OCI-LY1 (cell line): ENCODE data around the gene BICDL2.

Experiments used
- H2AFZ ChIP-seq: fragments of 200-600 bp; sonication (generic), shearing (Covaris generic); 2 replicates; pipeline ENCODE4 v1.6.0; 2014; ENCODE audit warnings: antibody characterized with exemption, mild to moderate bottlenecking, low read length
- H3F3A ChIP-seq: fragments of 200-600 bp; sonication (generic), shearing (Covaris generic); 2 replicates; pipeline ENCODE4 v1.6.0; 2014; ENCODE audit warnings: mild to moderate bottlenecking, antibody characterized with exemption, low read length, moderate library complexity; ENCODE audit not compliant: insufficient read depth
- H3K27ac ChIP-seq: fragments of 200-600 bp; sonication (generic); 2 replicates; pipeline ENCODE4 v1.5.1; 2014; ENCODE audit warnings: low read length, mixed run types, mild to moderate bottlenecking, low read depth; ENCODE audit not compliant: poor library complexity, severe bottlenecking
- H3K27me3 ChIP-seq: fragments of 200-600 bp; sonication (generic); 2 replicates; pipeline ENCODE4 v1.6.0; 2014; ENCODE audit warnings: antibody characterized with exemption, mild to moderate bottlenecking, low read length, moderate library complexity; ENCODE audit not compliant: insufficient read depth
- H3K36me3 ChIP-seq: fragments of 200-600 bp; sonication (generic); 2 replicates; pipeline ENCODE4 v1.6.1; 2014; ENCODE audit warnings: mild to moderate bottlenecking, antibody characterized with exemption, low read length, moderate library complexity, mixed read lengths; ENCODE audit not compliant: insufficient read depth
- H3K4me1 ChIP-seq: fragments of 200-600 bp; sonication (generic); 2 replicates; pipeline ENCODE4 v1.5.1; 2014; ENCODE audit warnings: mild to moderate bottlenecking, low read length, moderate library complexity; ENCODE audit not compliant: insufficient read depth, severe bottlenecking
- H3K4me2 ChIP-seq: fragments of 200-600 bp; sonication (generic), shearing (Covaris generic); 2 replicates; pipeline ENCODE4 v1.6.1; 2014; ENCODE audit warnings: low read length
- H3K4me3 ChIP-seq: fragments of 200-600 bp; sonication (generic); 2 replicates; pipeline ENCODE4 v1.5.1; 2014; ENCODE audit warnings: low read length, low read depth, mild to moderate bottlenecking, mixed read lengths; ENCODE audit not compliant: poor library complexity, severe bottlenecking
- H3K79me2 ChIP-seq: fragments of 200-600 bp; shearing (Covaris generic); 2 replicates; pipeline ENCODE4 v1.6.1; 2016; ENCODE audit warnings: mixed run types, low read length, mixed read lengths; ENCODE audit not compliant: insufficient read depth
- H3K9ac ChIP-seq: fragments of 200-600 bp; sonication (generic), shearing (Covaris generic); 2 replicates; pipeline ENCODE4 v1.6.1; 2014; ENCODE audit warnings: mild to moderate bottlenecking, low read length, mixed read lengths
- H3K9me2 ChIP-seq: fragments of 200-600 bp; sonication (generic), shearing (Covaris generic); 2 replicates; pipeline ENCODE4 v1.6.1; 2014; ENCODE audit warnings: low read depth, mild to moderate bottlenecking, low read length, mixed read lengths
- H3K9me3 ChIP-seq: fragments of 200-600 bp; shearing (Covaris generic); 2 replicates; pipeline ENCODE4 v1.6.1; 2014; ENCODE audit warnings: low read length, mixed read lengths
- H4K20me1 ChIP-seq: fragments of 200-600 bp; sonication (generic), shearing (Covaris generic); 2 replicates; pipeline ENCODE4 v1.6.0; 2016; ENCODE audit warnings: mild to moderate bottlenecking, low read length; ENCODE audit not compliant: insufficient read depth
- EZH2 ChIP-seq: fragments of 200-600 bp; sonication (generic), shearing (Covaris generic); IDR thresholded peaks from 2 replicates; pipeline ENCODE4 v1.8.0; 2017; ENCODE audit warnings: borderline replicate concordance, mixed run types, mild to moderate bottlenecking, antibody characterized with exemption, low read length, moderate library complexity, mixed read lengths
- TF ChIP-seq, protein P1 (sequence below): fragments of 200-600 bp; sonication (generic), shearing (Covaris generic); IDR thresholded peaks from 2 replicates; pipeline ENCODE4 v1.5.1; 2017; ENCODE audit warnings: mild to moderate bottlenecking, antibody characterized with exemption, low read length, moderate library complexity, mixed read lengths

Gene BICDL2

DNA sequence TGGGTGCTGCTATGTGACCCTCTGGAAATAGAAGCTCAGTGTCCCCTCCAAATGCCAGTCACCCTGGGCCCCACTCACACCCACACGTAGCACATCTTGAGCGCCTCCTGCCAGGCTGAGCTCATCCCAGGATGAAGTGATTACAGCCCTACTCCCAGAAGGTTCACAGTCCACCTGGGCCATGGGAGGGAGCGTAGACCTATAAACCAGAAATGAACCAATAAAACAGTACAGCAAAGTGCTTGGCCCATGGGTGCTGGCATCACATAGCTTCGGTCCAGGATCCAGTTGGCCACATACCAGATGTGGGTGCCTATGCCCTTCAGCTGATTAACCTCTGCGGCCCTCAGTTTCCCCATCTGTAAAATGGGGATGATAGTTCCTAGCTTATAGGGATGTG lies 2.2 kb upstream of the BICDL2 start:
- Histone ChIP-seq H3K4me3 (no peak overlapping the region), H3K27ac (no peak overlapping the region), H3K36me3 (no peaks in the 10 kb centered on the region), H3K27me3 (peaks cover 10% of the 10 kb centered on the region), H3K9me2 (no peaks in the 10 kb centered on the region), H3F3A (no peaks in the 10 kb centered on the region), H3K4me2 (no peak overlapping the region), H3K9me3 (no peaks in the 10 kb centered on the region), H3K79me2 (no peaks in the 10 kb centered on the region), H4K20me1 (no peaks in the 10 kb centered on the region), H3K4me1 (no peaks in the 10 kb centered on the region), H3K9ac (no peak overlapping the region), H2AFZ (no peak overlapping the region)
- TF ChIP-seq EZH2: no peak
- TF ChIP-seq, protein P1, sequence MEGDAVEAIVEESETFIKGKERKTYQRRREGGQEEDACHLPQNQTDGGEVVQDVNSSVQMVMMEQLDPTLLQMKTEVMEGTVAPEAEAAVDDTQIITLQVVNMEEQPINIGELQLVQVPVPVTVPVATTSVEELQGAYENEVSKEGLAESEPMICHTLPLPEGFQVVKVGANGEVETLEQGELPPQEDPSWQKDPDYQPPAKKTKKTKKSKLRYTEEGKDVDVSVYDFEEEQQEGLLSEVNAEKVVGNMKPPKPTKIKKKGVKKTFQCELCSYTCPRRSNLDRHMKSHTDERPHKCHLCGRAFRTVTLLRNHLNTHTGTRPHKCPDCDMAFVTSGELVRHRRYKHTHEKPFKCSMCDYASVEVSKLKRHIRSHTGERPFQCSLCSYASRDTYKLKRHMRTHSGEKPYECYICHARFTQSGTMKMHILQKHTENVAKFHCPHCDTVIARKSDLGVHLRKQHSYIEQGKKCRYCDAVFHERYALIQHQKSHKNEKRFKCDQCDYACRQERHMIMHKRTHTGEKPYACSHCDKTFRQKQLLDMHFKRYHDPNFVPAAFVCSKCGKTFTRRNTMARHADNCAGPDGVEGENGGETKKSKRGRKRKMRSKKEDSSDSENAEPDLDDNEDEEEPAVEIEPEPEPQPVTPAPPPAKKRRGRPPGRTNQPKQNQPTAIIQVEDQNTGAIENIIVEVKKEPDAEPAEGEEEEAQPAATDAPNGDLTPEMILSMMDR: no peak

DNA sequence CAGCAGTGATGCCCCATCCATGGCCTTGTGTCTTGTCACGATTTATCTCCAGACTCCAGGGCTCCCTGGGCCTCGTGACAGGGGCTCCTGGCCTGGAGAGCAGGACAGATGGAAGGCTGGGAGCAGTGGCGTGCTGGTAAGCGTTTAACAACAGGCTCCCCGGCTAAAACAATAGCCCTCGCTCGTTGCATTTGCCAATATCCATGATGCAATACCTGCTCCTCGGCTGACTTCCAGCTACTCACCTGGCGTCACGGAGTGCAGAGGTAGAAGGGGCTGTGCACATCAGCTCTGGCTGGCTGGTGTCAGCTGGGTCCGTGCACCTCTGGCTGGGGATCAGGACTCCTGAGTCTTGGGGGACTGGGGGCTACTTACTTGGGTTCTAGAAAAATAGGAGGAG lies 1.5 kb upstream of the BICDL2 start:
- H3K9me2 ChIP-seq: no peaks in the 10 kb centered on the region
- H4K20me1 ChIP-seq: no peaks in the 10 kb centered on the region
- H3K4me3 ChIP-seq: no peak overlapping the region
- H3K9ac ChIP-seq: no peak overlapping the region
- no peaks in the 10 kb centered on the region for H3K36me3 ChIP-seq
- no peak overlapping the region for H3K27ac ChIP-seq
- H3K4me2 ChIP-seq: no peak overlapping the region
- no peaks in the 10 kb centered on the region for H3K79me2 ChIP-seq
- no peaks in the 10 kb centered on the region for H3K9me3 ChIP-seq
- no peaks in the 10 kb centered on the region for H3K4me1 ChIP-seq
- TF ChIP-seq EZH2: no peak
- TF ChIP-seq, protein P1: no peak
- H3K27me3 ChIP-seq: peaks cover 10% of the 10 kb centered on the region
- H3F3A ChIP-seq: no peaks in the 10 kb centered on the region
- H2AFZ ChIP-seq: no peak overlapping the region

DNA sequence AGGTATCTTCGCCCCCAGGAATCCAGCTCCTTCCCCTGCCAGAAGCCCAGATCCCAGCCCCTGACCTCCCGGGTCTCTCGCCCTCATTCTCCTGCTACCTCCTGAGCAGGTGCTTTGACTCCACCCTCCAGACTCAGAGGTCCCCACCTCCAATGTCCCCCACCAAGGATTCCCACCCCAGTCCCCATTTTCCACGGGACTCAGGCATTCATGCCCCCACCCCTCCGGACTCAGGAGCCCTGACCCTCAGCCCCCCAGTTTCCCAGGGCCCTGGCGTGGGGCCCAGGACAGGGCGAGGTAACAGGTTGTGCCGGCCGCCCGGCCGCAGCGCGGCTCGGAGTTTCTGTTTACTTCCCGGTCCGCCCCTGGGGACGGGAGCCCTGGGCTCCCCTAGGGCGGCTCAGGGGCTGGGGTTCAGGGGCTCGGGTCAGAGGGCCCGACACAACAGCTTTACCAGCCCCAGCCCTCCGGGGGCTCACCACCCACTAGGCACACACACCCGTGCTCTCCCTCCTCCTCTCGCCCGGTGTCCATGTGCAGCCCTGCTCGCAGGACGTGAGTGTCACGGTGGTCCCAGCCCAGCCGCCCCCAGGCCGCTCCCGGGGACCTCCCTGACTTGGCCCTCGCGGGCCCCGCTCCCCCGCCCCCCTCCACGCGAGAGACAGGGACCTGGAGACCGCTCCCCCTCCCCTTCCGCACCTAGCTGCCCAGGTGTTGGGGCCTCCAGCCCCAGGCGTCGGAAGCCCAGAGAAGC lies 595 bp downstream of the BICDL2 start:
- Histone ChIP-seq H3K9me2 (no peaks in the 10 kb centered on the region), H3K79me2 (no peaks in the 10 kb centered on the region), H3K4me1 (no peaks in the 10 kb centered on the region), H3K36me3 (no peaks in the 10 kb centered on the region), H3K4me3 (no peak overlapping the region), H2AFZ (no peak overlapping the region), H3K27ac (no peak overlapping the region), H3K27me3 (peaks cover 19% of the 10 kb centered on the region), H3K4me2 (no peak overlapping the region), H4K20me1 (no peaks in the 10 kb centered on the region), H3K9me3 (no peaks in the 10 kb centered on the region), H3F3A (no peaks in the 10 kb centered on the region), H3K9ac (no peak overlapping the region)
- no peak for TF ChIP-seq EZH2
- TF ChIP-seq, protein P1: no peak
